ENCODE results near the gene CCDC92B. TPM values are rescaled to one million over a fixed set of nuclear protein-coding genes. Genes with fewer than 3 reads are reported as not detected.

Gene CCDC92B
- total and polyA plus RNA-seq, 9 donors: 0.07 to 1.1 (median 0.18) TPM

GRCh38 chr17:2775206-2775605, 25.8 kb upstream of the CCDC92B start:
- TF ChIP-seq POLR2A (IDR thresholded peaks at IDR 0.05) (no peak), CTCF (IDR thresholded peaks at IDR 0.05) (no peak), EP300 (IDR thresholded peaks at IDR 0.05) (no peak)
- no peak for DNase-seq
- Histone ChIP-seq H3K27ac (no peak overlapping the region), H3K9me3 (no peaks in the 10 kb centered on the region), H3K4me3 (no peak overlapping the region), H3K36me3 (no peaks in the 10 kb centered on the region), H3K27me3 (no peaks in the 10 kb centered on the region), H3K4me1 (ENCODE audit: insufficient read depth) (peaks cover 3% of the 10 kb centered on the region)
- 68 to 72% (median 71%) methylated on average over 6 of the region's 6 CpGs for WGBS, 3 donors
- intact Hi-C loops (cut with DNase I): no loop called here

DNA sequence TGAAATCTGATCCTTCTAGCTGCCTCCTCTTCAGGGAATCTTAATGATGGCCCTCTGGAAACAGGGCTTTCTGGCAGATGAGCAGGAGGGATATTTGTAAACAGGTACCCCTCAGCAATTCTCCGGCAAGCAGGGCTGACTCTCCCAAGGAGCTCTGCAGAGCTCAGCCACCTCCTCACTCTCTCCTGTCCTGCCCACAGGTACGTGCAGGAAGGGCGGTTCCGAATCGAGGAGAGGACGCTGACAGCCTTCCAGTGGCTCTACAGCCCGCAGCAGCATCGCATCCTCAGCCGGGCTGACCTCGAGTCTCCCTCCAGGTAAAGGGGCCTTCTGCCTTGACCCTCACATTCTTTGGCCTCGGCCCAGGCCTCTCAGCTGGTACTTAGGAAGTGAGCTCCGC, 20.7 kb upstream of the CCDC92B start:
- H3K4me3 ChIP-seq: no peak overlapping the region
- no peaks in the 10 kb centered on the region for H3K36me3 ChIP-seq
- intact Hi-C loops (cut with DNase I): no loop called here
- H3K27ac ChIP-seq: no peak overlapping the region
- no peaks in the 10 kb centered on the region for H3K27me3 ChIP-seq
- no peaks in the 10 kb centered on the region for H3K4me1 ChIP-seq (ENCODE audit: insufficient read depth)
- no peak for DNase-seq
- TF ChIP-seq POLR2A (IDR thresholded peaks at IDR 0.05) (no peak), CTCF (IDR thresholded peaks at IDR 0.05) (no peak), EP300 (IDR thresholded peaks at IDR 0.05) (no peak)
- no peaks in the 10 kb centered on the region for H3K9me3 ChIP-seq
- 11 to 27% (median 17%) methylated on average over 12 of the region's 12 CpGs for WGBS, 3 donors

- Histone ChIP-seq H3K27ac (no peak overlapping the region), H3K4me1 (ENCODE audit: insufficient read depth) (no peaks in the 10 kb centered on the region), H3K27me3 (no peaks in the 10 kb centered on the region), H3K36me3 (no peaks in the 10 kb centered on the region), H3K9me3 (no peaks in the 10 kb centered on the region), H3K4me3 (no peak overlapping the region)
- 64 to 80% (median 72%) methylated on average over 4 of the region's 4 CpGs for WGBS, 3 donors
- no peak for TF ChIP-seq POLR2A (IDR thresholded peaks at IDR 0.05)
- no peak for TF ChIP-seq EP300 (IDR thresholded peaks at IDR 0.05)
- TF ChIP-seq CTCF (IDR thresholded peaks at IDR 0.05): no peak
- DNase-seq: no peak
- intact Hi-C loops (cut with DNase I): no loop called here
Observed at GRCh38 chr17:2758870-2759269, 9.4 kb upstream of the CCDC92B start.

GRCh38 chr17:2755891-2756724, 6.7 kb upstream of the CCDC92B start:
- WGBS, 3 donors: 0 to 2% (median 1%) methylated on average over 38 to 46 of the region's 46 CpGs
- no peaks in the 10 kb centered on the region for H3K9me3 ChIP-seq
- no peak overlapping the region for H3K27ac ChIP-seq
- H3K4me3 ChIP-seq: no peak overlapping the region
- no peak for DNase-seq
- H3K4me1 ChIP-seq (ENCODE audit: insufficient read depth): no peaks in the 10 kb centered on the region
- no peak for TF ChIP-seq POLR2A (IDR thresholded peaks at IDR 0.05)
- no peak for TF ChIP-seq CTCF (IDR thresholded peaks at IDR 0.05)
- TF ChIP-seq EP300 (IDR thresholded peaks at IDR 0.05): no peak
- intact Hi-C loops (cut with DNase I): no loop called here
- H3K27me3 ChIP-seq: no peaks in the 10 kb centered on the region
- H3K36me3 ChIP-seq: no peaks in the 10 kb centered on the region

All from ovary (tissue), 9 donors.